ENCODE data around the gene SIRPA.

- TF ChIP-seq EZH2phosphoT487 (IDR thresholded peaks at IDR 0.05; ENCODE audit: borderline replicate concordance, low read length): no peak
- TF ChIP-seq, protein P1, sequence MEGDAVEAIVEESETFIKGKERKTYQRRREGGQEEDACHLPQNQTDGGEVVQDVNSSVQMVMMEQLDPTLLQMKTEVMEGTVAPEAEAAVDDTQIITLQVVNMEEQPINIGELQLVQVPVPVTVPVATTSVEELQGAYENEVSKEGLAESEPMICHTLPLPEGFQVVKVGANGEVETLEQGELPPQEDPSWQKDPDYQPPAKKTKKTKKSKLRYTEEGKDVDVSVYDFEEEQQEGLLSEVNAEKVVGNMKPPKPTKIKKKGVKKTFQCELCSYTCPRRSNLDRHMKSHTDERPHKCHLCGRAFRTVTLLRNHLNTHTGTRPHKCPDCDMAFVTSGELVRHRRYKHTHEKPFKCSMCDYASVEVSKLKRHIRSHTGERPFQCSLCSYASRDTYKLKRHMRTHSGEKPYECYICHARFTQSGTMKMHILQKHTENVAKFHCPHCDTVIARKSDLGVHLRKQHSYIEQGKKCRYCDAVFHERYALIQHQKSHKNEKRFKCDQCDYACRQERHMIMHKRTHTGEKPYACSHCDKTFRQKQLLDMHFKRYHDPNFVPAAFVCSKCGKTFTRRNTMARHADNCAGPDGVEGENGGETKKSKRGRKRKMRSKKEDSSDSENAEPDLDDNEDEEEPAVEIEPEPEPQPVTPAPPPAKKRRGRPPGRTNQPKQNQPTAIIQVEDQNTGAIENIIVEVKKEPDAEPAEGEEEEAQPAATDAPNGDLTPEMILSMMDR (IDR thresholded peaks at IDR 0.05; ENCODE audit: low read depth, low read length, poor library complexity, severe bottlenecking): no peak
Observed at GRCh38 chr20:1942486-1943274, 47.5 kb downstream of the SIRPA start.
